HG03159 (cell line): ENCODE data around the gene CREB3L1.
A peak's percentile ranks its signal among the peaks of the same experiment; 100 is the strongest.

Experiments used
- ATAC-seq: cut with Tn5 transposase; IDR thresholded peaks from one replicate; pipeline ENCODE4 v1.9.1; 2021; ENCODE audit warnings: mild to moderate bottlenecking, moderate library complexity; ENCODE audit not compliant: unreplicated experiment

Gene CREB3L1

GRCh38 chr11:46342239-46342638 lies 64.8 kb downstream of the CREB3L1 start:
- ATAC-seq = no peak

GRCh38 chr11:46343520-46343919 lies 66.1 kb downstream of the CREB3L1 start:
- ATAC-seq = no peak

GRCh38 chr11:46345131-46345597 lies 67.7 kb downstream of the CREB3L1 start:
- ATAC-seq = no peak

- no peak for ATAC-seq
Measured at GRCh38 chr11:46345881-46346484, 68.5 kb downstream of the CREB3L1 start.

- ATAC-seq = peak; percentile 62
Measured at GRCh38 chr11:46346886-46347636, 69.6 kb downstream of the CREB3L1 start, which contains the start of gene DGKZ. Gene DGKZ, plus strand, starts transcription at chr11:46347463. Its CDS starts 197 bp downstream, at chr11:46347660.

GRCh38 chr11:46347637-46348311 lies 70.3 kb downstream of the CREB3L1 start:
- peak; percentile 2 for ATAC-seq

- ATAC-seq = no peak
Measured at GRCh38 chr11:46348566-46349401, 71.3 kb downstream of the CREB3L1 start.

GRCh38 chr11:46350695-46351094 lies 73.2 kb downstream of the CREB3L1 start:
- no peak for ATAC-seq

- ATAC-seq = no peak
Measured at GRCh38 chr11:46351148-46351547, 73.7 kb downstream of the CREB3L1 start.

GRCh38 chr11:46351606-46352005 lies 74.1 kb downstream of the CREB3L1 start:
- ATAC-seq = no peak

GRCh38 chr11:46352063-46352841 lies 74.8 kb downstream of the CREB3L1 start:
- no peak for ATAC-seq

GRCh38 chr11:46353698-46354097 lies 76.2 kb downstream of the CREB3L1 start:
- no peak for ATAC-seq

- no peak for ATAC-seq
Measured at GRCh38 chr11:46356924-46357482, 79.5 kb downstream of the CREB3L1 start.

GRCh38 chr11:46357483-46357936 lies 80.0 kb downstream of the CREB3L1 start:
- no peak for ATAC-seq

- no peak for ATAC-seq
Measured at GRCh38 chr11:46359953-46360352, 82.5 kb downstream of the CREB3L1 start.

- no peak for ATAC-seq
Measured at GRCh38 chr11:46360878-46361277, 83.4 kb downstream of the CREB3L1 start.

GRCh38 chr11:46361283-46362155 lies 84.1 kb downstream of the CREB3L1 start:
- ATAC-seq = peak; percentile 88

GRCh38 chr11:46362156-46363030 lies 84.9 kb downstream of the CREB3L1 start:
- no peak for ATAC-seq
